ENCODE measurements around the gene PLPP3.

PLPP3 gene

GRCh38 chr1:56575865-56576264 is 3.5 kb downstream of the PLPP3 start:
- DNase-seq: no peak

GRCh38 chr1:56574794-56575193 is 4.6 kb downstream of the PLPP3 start:
- no peak for DNase-seq

- no peak for DNase-seq
Measured at GRCh38 chr1:56573311-56573710, 6.1 kb downstream of the PLPP3 start.

DNA sequence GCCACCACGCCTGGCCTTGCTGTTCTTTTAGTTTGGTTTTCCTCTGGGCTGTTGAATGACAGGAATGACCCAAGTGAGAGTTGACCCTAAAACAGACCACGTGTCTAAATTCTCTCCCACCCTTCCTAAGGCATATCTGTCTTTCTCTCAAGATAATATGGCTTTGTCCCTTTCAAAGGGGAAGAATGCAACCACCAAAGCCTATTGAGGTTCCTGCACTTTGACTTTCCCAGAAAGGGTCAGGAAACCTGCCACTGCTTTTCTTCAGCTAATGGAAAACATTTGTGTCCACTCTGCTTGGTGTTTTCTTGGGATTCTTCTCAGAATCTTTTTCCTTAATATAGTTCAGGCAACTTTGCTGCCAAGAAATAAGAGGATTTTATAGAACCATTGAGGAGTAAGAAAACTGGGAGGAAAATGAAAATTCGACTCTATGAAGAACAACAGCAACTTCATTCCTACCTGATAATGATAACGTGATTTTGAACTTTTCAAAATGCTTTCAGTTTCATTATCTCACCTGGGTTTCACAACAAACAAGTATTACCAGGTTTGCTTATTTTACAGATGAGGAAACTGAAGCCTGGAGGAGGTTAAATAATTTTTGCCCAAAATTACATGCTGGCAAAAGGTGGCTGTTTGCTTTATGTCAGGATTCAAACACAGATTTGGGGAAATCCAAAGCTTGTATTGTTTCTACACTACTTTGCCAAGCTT is 6.9 kb downstream of the PLPP3 start:
- DNase-seq: no peak

DNA sequence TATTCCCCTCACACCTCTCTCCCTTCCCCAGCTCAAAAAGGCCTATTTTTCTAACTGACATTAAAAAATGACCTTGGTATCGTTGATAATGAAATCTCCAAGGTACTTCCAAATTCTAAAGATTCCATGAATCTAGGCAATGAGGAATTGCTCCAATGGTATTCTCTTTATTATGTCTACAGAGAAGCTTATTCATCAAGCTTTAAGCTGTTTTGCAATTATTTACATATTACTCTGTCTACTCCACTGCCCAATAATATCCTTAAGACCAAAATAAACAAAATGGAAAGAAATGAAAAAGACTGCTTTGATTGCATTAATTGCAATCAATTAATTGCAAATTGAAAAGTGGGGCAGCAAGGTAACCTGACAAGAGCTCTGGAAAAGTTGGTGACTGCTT is 7.9 kb downstream of the PLPP3 start:
- no peak for DNase-seq

DNA sequence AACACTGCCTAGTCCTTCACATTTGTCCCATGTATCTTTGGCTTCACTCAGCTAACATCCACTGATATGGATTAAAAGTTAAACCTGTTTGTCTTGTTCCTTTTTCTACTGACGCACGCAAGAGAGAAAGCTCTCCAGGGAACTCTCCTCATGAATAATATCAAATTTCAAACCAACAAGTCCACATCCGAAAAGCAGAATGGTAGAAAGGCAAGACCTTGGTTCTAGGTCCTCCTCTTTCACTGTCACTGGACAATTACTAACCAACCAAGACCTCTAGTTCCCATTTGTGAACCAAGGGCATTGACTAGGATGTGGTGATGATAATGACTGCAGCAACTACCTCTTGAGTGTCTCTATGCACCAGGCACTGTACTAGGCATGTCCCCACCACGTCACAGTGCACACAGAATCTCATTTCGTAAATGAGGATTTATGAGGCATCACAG is 8.4 kb downstream of the PLPP3 start:
- no peak for DNase-seq

- DNase-seq: no peak
Measured at GRCh38 chr1:56569661-56570060, 9.7 kb downstream of the PLPP3 start.

- DNase-seq: no peak
Measured at GRCh38 chr1:56566994-56567393, 12.4 kb downstream of the PLPP3 start.

- DNase-seq: no peak
Measured at GRCh38 chr1:56566061-56566744, 13.2 kb downstream of the PLPP3 start.

GRCh38 chr1:56564615-56565014 is 14.7 kb downstream of the PLPP3 start:
- DNase-seq: no peak

DNA sequence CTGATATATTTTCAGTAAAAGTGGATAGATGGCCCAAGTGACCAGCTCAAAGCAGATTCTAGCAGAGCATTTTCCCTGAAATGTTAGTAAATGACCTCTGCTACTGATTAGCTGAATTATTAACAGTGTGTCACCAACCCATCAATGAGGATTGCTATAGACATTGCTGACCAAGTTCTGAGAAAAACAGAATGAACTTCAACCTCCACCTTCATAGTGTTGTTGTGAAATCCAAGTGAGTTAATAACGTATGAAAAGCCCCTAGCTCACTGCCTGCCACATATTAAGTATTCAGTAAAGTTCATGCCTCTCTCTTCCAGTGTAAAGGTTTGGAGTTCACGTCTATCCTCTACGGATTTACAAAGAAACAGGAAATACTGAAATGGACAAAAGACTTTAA is 15.8 kb downstream of the PLPP3 start:
- no peak for DNase-seq

DNA sequence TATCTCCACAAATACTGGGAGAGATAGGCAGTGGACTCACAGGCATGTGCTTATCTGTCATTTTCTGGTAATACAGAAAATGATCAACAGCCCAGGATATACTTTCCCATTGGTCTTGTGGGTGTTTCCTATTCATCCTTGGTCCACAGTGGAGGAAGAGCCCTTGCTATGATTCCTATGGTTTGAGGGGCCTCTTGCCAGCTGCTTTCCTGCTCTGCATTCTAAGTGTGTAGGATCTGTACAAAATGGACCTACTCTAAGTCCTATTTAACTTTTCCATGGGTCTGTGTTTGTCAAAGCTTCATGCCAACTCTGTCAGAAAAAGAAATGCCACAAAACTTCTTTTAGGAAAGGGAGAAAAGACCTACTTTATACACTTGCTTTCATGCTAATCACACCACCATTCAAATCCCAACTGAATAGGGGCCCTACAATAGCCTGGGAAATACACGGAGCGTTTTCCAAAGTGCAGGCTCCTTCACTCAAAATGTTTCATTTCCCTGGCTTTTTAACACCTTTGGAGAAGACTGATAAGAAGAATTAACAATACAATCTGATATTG is 16.4 kb downstream of the PLPP3 start:
- DNase-seq: no peak

DNA sequence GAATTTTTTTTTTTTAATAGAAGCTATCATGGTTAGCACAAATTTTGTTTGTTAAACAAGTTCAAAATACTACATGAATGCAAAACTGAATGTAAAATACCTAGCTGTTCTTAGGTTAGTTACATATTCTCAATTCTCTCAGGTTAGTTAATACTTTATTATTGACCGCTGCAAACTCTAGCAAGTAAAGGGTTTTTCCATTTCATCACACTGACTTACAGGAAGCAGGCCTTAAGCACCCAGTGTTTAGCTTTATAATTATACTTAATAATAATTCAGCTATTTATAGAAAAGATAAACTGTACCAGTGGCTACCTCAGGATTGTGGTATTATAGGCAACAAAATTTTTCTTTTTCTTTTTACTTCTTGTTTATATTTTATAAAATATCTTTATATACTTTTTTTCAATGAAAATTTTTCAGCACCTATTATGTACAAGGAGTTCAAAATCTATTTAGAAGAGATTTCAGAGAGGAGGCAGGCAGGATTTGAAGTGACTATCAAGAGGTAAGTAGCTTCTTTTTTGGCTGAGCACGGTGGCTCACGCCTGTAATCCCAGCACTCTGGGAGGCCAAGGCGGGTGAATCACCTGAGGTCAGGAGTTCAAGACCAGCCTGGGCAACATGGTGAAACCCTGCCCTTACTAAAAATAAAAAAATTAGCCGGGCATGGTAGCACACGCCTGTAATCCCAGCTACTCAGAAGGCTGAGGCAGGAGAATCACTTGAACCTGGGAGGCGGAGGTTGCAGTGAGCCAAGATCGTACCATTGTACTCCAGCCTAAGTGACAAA is 17.9 kb downstream of the PLPP3 start:
- no peak for DNase-seq

GRCh38 chr1:56557746-56558145 is 21.6 kb downstream of the PLPP3 start:
- DNase-seq: no peak

DNA sequence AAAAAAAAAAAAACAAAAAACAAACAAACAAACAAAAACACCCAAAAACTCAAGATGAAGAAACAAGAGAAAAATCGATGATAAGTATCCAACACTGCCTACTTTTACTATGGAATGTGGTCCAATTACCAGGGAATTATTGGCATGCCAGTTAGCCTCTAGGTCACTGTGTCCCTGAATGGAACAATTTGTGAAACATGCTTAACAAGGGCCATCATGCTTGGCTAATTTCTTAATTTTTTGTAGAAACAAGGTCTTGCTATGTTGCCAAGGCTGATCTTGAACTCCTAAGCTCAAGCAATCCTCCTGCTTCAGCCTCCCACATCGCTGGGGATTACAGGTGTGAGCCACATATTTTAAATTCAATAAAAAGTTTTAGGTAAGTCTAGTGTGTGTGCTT is 23.9 kb downstream of the PLPP3 start:
- DNase-seq: no peak

DNA sequence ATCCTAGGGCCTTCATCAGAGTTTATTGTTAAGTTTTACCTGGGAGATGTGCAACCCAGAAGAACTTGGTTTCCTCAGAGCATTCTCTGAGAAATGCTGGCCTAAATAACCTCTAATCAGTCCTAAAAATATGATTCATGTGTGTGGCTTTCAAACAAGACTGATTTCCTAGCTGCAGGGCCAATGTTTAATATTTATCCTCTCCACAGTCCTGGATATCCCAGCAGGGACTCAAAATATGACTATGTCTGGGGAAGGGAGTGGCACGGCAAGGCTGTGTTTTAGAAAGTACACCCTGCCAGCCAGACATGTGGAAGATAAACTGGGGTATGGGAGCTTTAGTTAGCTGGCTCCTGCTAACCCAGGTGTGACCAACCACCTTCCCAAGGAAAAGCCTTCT is 26.3 kb downstream of the PLPP3 start:
- DNase-seq: no peak

GRCh38 chr1:56552349-56552748 is 27.0 kb downstream of the PLPP3 start:
- no peak for DNase-seq

DNA sequence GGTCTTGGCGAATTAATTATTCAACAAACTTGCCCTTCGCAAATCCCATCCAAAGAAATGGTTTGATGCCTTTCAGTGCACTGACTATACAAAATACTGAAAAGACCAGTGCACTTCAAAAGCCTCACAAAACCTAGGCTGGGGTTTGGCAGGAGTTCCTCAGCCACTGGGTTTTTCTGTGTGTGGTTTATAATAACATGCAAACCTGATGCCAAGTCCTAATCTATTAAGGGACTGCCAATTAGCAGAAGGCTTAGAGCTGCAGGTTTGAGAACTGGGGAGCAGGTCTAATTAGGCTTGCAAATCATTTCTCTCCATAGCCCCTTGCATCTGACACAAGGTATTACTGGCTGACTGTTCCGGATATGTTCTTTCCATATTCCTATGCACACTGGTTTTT is 27.7 kb downstream of the PLPP3 start:
- peak; percentile 35 for DNase-seq

GRCh38 chr1:56550859-56551188 is 28.5 kb downstream of the PLPP3 start:
- no peak for DNase-seq

GRCh38 chr1:56550138-56550858 is 29.1 kb downstream of the PLPP3 start:
- peak; percentile 33 for DNase-seq

DNA sequence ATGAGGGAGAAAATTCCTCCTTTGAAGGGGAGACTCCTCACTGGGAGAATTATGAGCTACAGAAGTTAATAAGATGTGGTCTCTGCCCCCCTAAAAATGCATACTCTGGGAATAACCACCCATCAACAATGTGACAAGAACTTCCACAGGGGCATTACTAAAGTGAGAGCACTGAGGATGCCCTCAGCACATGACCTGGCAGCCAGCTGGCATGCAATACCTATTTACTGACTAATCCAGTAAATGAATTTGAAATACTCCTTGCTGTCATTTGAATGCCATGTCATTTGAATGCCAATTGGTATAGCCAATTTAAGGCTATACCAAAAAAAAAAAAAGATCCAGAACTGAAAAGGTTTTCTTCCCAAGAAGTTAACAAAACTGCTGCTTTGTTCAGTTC is 30.8 kb downstream of the PLPP3 start:
- no peak for DNase-seq

DNA sequence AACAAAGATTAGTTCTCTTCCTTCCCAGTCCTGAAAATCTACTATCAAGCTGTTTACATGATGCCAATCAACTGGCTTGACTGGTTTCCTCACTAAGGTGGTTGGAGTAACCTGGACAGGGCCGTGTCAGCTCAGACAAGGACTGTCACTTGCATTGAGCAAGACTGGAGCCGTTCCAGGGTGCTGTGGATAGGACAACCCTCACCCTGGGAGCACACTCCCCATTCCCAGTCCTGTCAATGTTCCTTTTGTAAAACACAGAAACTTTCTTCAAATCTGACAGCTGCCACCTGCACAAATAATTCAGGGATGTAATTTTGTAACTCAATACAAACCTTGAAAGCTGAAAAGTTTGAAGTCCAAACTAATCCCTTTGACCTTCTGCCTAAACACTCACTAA is 31.4 kb downstream of the PLPP3 start:
- DNase-seq: no peak

- DNase-seq: no peak
Measured at GRCh38 chr1:56547473-56547872, 31.9 kb downstream of the PLPP3 start.

All from COR-L47 (cell line).